A673 (cell line): ENCODE results near the gene CSTF3. TPM values are rescaled to one million over a fixed set of nuclear protein-coding genes. Genes with fewer than 3 reads are reported as not detected.

Experiments used
- BruUV-seq: library from RNA; stranded (reverse); fragments of 400-500 nt; replicated peaks from 2 replicates; lab custom pipeline; 2021; lab: Mats Ljungman, UMichigan
- CTCF ChIA-PET: fragments of 300-600 bp; sonication (Branson Sonifier 250); formaldehyde crosslinking; loops from one replicate; lab custom pipeline; 2022; ENCODE audit warnings: antibody characterized with exemption; lab: Charles Lee
- POLR2A ChIA-PET: fragments of 300-600 bp; sonication (Branson Sonifier 250); formaldehyde crosslinking; loops from one replicate; lab custom pipeline; 2022; ENCODE audit warnings: antibody characterized with exemption; ENCODE audit not compliant: low non-redundant PET; lab: Charles Lee
- DNase-seq: peaks from one replicate; pipeline ENCODE4 v3.0.0-alpha.2; 2015; ENCODE audit warnings: low spot score
- H3K27ac ChIP-seq: fragments of 200-600 bp; sonication (generic); 2 replicates; pipeline ENCODE4 v1.5.1; 2016; ENCODE audit warnings: mixed run types, low read depth, mild to moderate bottlenecking, mixed read lengths, antibody characterized with exemption, low read length; ENCODE audit not compliant: poor library complexity, severe bottlenecking
- H3K27me3 ChIP-seq: fragments of 200-600 bp; sonication (generic); replicated peaks from 2 replicates; pipeline ENCODE4 v1.6.1; 2017; ENCODE audit warnings: mixed run types, low read depth, mild to moderate bottlenecking, mixed read lengths, antibody characterized with exemption, low read length; ENCODE audit not compliant: insufficient read depth, poor library complexity
- H3K36me3 ChIP-seq: fragments of 200-600 bp; sonication (generic); 2 replicates; pipeline ENCODE4 v1.6.1; 2016; ENCODE audit warnings: mixed run types, mild to moderate bottlenecking, mixed read lengths, antibody characterized with exemption, low read length; ENCODE audit not compliant: insufficient read depth, poor library complexity, severe bottlenecking
- H3K4me1 ChIP-seq: fragments of 200-600 bp; sonication (generic); 2 replicates; pipeline ENCODE4 v1.6.1; 2017; ENCODE audit warnings: mixed run types, mild to moderate bottlenecking, mixed read lengths, antibody characterized with exemption, low read length; ENCODE audit not compliant: insufficient read depth, poor library complexity, severe bottlenecking
- H3K4me3 ChIP-seq: fragments of 200-600 bp; sonication (generic); 2 replicates; pipeline ENCODE4 v1.5.1; 2016; ENCODE audit warnings: low read depth, mixed run types, mild to moderate bottlenecking, mixed read lengths, low read length; ENCODE audit not compliant: poor library complexity, severe bottlenecking
- H3K9me3 ChIP-seq: fragments of 200-600 bp; sonication (generic); 2 replicates; pipeline ENCODE4 v1.6.1; 2016; ENCODE audit warnings: mixed run types, low read depth, mild to moderate bottlenecking, mixed read lengths, antibody characterized with exemption, low read length; ENCODE audit not compliant: poor library complexity, severe bottlenecking
- EZH2 ChIP-seq: fragments of 200-600 bp; sonication (generic); IDR thresholded peaks from 2 replicates; pipeline ENCODE4 v1.6.1; 2017; ENCODE audit warnings: borderline replicate concordance, low read depth, mild to moderate bottlenecking, mixed read lengths, antibody characterized with exemption, low read length; ENCODE audit not compliant: poor library complexity, severe bottlenecking
- intact Hi-C: fragments of 100-400 bp; cut with micrococcal nuclease; formaldehyde crosslinking; loops from one replicate; pipeline ENCODE4 v1.10.0; 2022; ENCODE audit not compliant: unreplicated experiment
- total RNA-seq: library from RNA; stranded (reverse); gene quantifications from 2 replicates; pipeline ENCODE4 v1.2.3, GENCODE V29; 2021
- TF ChIP-seq, protein P1 (sequence below): fragments of 300-800, 200-600 bp; sonication (generic); conservative IDR thresholded peaks from 2 replicates; pipeline ENCODE4 v1.5.1; 2017; ENCODE audit warnings: low read depth, mild to moderate bottlenecking, antibody characterized with exemption, low read length, moderate library complexity, mixed read lengths

The CSTF3 gene
- total RNA-seq, 1 experiment from 2014 or later, result 121 TPM

DNA sequence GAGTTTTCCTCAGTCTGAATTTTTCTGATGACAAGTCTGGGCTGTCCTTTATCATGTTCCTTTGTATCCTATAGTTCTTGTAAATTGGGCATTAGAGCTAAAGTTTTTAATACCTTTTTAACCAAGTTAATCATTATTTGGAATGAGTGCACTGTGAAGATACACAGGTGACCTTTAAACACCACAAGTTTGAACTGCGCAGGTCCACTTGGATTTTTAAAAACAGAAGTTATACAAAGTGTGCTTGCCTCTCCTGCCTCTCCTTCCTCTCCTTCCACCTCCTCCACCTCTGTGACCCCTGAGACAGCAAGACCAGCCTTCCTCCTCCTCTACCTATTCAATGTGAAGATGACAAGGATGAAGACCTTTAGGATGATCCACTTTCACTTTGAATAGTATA, 126.3 kb downstream of the CSTF3 start:
- no peaks in the 10 kb centered on the region for H3K9me3 ChIP-seq
- peaks cover 3% of the 10 kb centered on the region for H3K4me1 ChIP-seq
- ChIA-PET POLR2A (interaction anchor here (0.6 kb wide), 1 partner anchor 154 kb away, joined by 3 read pairs; no protein-coding TSS in a partner anchor), CTCF (no interaction called here)
- H3K27me3 ChIP-seq, result no peaks in the 10 kb centered on the region
- H3K36me3 ChIP-seq, result no peaks in the 10 kb centered on the region
- no peak overlapping the region for H3K4me3 ChIP-seq
- no peak overlapping the region for H3K27ac ChIP-seq
- DNase-seq, result no peak
- TF ChIP-seq, protein P1, sequence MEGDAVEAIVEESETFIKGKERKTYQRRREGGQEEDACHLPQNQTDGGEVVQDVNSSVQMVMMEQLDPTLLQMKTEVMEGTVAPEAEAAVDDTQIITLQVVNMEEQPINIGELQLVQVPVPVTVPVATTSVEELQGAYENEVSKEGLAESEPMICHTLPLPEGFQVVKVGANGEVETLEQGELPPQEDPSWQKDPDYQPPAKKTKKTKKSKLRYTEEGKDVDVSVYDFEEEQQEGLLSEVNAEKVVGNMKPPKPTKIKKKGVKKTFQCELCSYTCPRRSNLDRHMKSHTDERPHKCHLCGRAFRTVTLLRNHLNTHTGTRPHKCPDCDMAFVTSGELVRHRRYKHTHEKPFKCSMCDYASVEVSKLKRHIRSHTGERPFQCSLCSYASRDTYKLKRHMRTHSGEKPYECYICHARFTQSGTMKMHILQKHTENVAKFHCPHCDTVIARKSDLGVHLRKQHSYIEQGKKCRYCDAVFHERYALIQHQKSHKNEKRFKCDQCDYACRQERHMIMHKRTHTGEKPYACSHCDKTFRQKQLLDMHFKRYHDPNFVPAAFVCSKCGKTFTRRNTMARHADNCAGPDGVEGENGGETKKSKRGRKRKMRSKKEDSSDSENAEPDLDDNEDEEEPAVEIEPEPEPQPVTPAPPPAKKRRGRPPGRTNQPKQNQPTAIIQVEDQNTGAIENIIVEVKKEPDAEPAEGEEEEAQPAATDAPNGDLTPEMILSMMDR, result no peak
- no peak for TF ChIP-seq EZH2
- BruUV-seq, result no TSS peak
- intact Hi-C loops, result no loop called here

Other genes starting within 250 kb of the CSTF3 start
- 11.4 and 12.4 TPM in 2 replicates for gene DEPDC7, start 145.6 kb downstream of the CSTF3 start, total RNA-seq
- gene TCP11L1, start 121.9 kb downstream of the CSTF3 start, total RNA-seq, result 43.7 and 44.5 TPM in 2 replicates
- gene HIPK3, start 95.9 kb upstream of the CSTF3 start, total RNA-seq, result 85.9 and 86.7 TPM in 2 replicates
- gene KIAA1549L, start 214.6 kb upstream of the CSTF3 start, total RNA-seq, result 4.6 and 5.5 TPM in 2 replicates